OCI-LY3 (cell line): ENCODE measurements around the gene PI16.
A peak's percentile ranks its signal among the peaks of the same experiment; 100 is the strongest.

Experiments used
- H2AFZ ChIP-seq: fragments of 200-600, 300-600 bp; shearing (Covaris generic); 2 replicates; pipeline ENCODE4 v1.6.0; 2014; ENCODE audit warnings: antibody characterized with exemption, low read depth, low read length
- H3K27ac ChIP-seq: fragments of 200-600, 300-600 bp; sonication (generic); 2 replicates; pipeline ENCODE4 v1.5.1; 2014; ENCODE audit warnings: mild to moderate bottlenecking, low read length, moderate library complexity, mixed read lengths
- H3K27me3 ChIP-seq: fragments of 200-600, 300-600 bp; sonication (generic); 2 replicates; pipeline ENCODE4 v1.6.1; 2014; ENCODE audit warnings: low read depth, low read length, mixed read lengths
- H3K36me3 ChIP-seq: fragments of 200-600, 300-600 bp; sonication (generic); replicated peaks from 2 replicates; pipeline ENCODE3; 2014; ENCODE audit warnings: low read depth, low read length, mixed read lengths
- H3K4me1 ChIP-seq: fragments of 300-600, 200-600 bp; sonication (generic); 2 replicates; pipeline ENCODE4 v1.6.1; 2014; ENCODE audit warnings: low read length, mixed read lengths
- H3K4me2 ChIP-seq: fragments of 200-600, 300-600 bp; sonication (generic); 2 replicates; pipeline ENCODE4 v1.6.1; 2014; ENCODE audit warnings: low read length, mixed read lengths
- H3K4me3 ChIP-seq: fragments of 300-600, 200-600 bp; sonication (generic); 2 replicates; pipeline ENCODE4 v1.5.1; 2014; ENCODE audit warnings: antibody characterized with exemption, mild to moderate bottlenecking, low read length, moderate library complexity
- H3K79me2 ChIP-seq: fragments of 300-600, 200-600 bp; shearing (Covaris generic); 2 replicates; pipeline ENCODE4 v1.6.1; 2014; ENCODE audit warnings: mild to moderate bottlenecking, low read length, mixed read lengths
- H3K9ac ChIP-seq: fragments of 300-600, 200-600 bp; shearing (Covaris generic); 2 replicates; pipeline ENCODE4 v1.6.0; 2014; ENCODE audit warnings: mild to moderate bottlenecking, low read length, moderate library complexity
- H3K9me3 ChIP-seq: fragments of 200-600, 300-600 bp; shearing (Covaris generic); 2 replicates; pipeline ENCODE4 v1.6.1; 2014; ENCODE audit warnings: low read length, mixed read lengths; ENCODE audit not compliant: insufficient read depth
- H4K20me1 ChIP-seq: fragments of 200-600, 300-600 bp; sonication (generic); 2 replicates; pipeline ENCODE4 v1.6.1; 2016; ENCODE audit warnings: low read length, mixed read lengths; ENCODE audit not compliant: insufficient read depth
- EZH2phosphoT487 ChIP-seq: fragments of 200-600 bp; shearing (Covaris generic); IDR thresholded peaks from 2 replicates; pipeline ENCODE4 v1.6.1; 2018; ENCODE audit warnings: antibody characterized with exemption, mixed run types, low read depth
- TF ChIP-seq, protein P1 (sequence below): fragments of 200-600, 300-600 bp; sonication (generic); IDR thresholded peaks from 2 replicates; pipeline ENCODE4 v1.5.1; 2014; ENCODE audit warnings: antibody characterized with exemption, low read length, low read depth

PI16 gene

DNA sequence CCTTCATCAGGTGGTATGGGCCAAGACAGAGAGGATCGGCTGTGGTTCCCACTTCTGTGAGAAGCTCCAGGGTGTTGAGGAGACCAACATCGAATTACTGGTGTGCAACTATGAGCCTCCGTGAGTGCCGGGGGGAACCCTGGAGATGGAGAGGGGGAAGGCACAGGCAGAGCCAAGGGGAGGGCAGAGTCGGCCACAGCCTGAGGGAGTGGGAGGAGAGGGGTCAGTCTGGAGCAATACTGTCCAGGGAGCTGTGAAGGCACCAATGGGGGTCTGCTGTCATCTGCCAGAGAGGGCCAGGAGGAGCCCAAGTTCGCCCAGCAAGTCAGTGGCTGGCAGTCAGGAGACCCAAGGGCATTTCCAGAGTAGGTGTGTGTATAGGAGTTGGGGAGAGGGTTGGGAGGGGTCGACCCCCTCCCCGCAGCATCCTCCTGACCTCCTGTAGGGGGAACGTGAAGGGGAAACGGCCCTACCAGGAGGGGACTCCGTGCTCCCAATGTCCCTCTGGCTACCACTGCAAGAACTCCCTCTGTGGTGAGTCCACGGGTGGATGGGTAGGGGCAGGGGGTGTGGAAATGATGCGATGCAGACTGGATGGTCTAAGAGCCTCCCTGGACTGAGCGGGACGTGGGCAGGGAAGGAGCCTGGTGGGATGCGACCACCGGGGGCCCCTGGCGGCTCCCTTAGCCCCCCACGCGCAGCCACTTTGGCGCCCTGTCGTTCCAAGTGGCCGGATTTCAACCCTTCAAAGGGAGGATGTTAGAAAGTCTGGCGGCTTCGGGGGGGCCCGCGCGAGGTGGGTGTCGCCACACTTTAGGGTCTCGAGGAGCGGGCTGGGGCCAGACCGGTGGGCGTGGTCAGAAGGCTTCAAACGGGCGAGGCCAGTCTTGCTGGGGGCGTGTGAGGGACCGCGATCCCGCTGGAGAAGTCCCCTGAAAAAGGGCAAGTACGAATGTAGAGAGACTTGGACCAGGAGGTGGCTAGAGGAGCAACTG, 7.2 kb downstream of the PI16 start:
- no peaks in the 10 kb centered on the region for H3K9me3 ChIP-seq
- H3K27me3 ChIP-seq, result peaks cover 4% of the 10 kb centered on the region; the same call in 1 of the 2 replicates
- no peak overlapping the region for H2AFZ ChIP-seq
- no peak overlapping the region for H3K9ac ChIP-seq
- peaks cover 10% of the 10 kb centered on the region for H3K4me1 ChIP-seq
- H3K27ac ChIP-seq, result no peak overlapping the region
- H3K4me3 ChIP-seq, result no peak overlapping the region
- no peaks in the 10 kb centered on the region for H4K20me1 ChIP-seq
- H3K36me3 ChIP-seq, result peaks cover 7% of the 10 kb centered on the region
- H3K79me2 ChIP-seq, result no peaks in the 10 kb centered on the region
- TF ChIP-seq EZH2phosphoT487, result no peak
- TF ChIP-seq, protein P1, sequence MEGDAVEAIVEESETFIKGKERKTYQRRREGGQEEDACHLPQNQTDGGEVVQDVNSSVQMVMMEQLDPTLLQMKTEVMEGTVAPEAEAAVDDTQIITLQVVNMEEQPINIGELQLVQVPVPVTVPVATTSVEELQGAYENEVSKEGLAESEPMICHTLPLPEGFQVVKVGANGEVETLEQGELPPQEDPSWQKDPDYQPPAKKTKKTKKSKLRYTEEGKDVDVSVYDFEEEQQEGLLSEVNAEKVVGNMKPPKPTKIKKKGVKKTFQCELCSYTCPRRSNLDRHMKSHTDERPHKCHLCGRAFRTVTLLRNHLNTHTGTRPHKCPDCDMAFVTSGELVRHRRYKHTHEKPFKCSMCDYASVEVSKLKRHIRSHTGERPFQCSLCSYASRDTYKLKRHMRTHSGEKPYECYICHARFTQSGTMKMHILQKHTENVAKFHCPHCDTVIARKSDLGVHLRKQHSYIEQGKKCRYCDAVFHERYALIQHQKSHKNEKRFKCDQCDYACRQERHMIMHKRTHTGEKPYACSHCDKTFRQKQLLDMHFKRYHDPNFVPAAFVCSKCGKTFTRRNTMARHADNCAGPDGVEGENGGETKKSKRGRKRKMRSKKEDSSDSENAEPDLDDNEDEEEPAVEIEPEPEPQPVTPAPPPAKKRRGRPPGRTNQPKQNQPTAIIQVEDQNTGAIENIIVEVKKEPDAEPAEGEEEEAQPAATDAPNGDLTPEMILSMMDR, result no peak
- no peak overlapping the region for H3K4me2 ChIP-seq

- Histone ChIP-seq H3K4me3 (peak overlapping the region; percentile 53), H4K20me1 (no peaks in the 10 kb centered on the region), H3K27ac (no peak overlapping the region), H3K79me2 (no peaks in the 10 kb centered on the region), H3K36me3 (peaks cover 17% of the 10 kb centered on the region), H2AFZ (peak overlapping the region; percentile 69), H3K4me1 (peaks cover 10% of the 10 kb centered on the region), H3K9me3 (no peaks in the 10 kb centered on the region), H3K27me3 (no peaks in the 10 kb centered on the region), H3K4me2 (peak overlapping the region; percentile 45), H3K9ac (no peak overlapping the region)
- no peak for TF ChIP-seq EZH2phosphoT487
- TF ChIP-seq, protein P1, result no peak
These were observed 8.3 kb downstream of the PI16 start for GRCh38 chr6:36962874-36963273.

GRCh38 chr6:36963451-36964290, 9.1 kb downstream of the PI16 start:
- Histone ChIP-seq H3K27ac (no peak overlapping the region), H3K4me3 (peak overlapping the region; percentile 53), H3K4me1 (peaks cover 10% of the 10 kb centered on the region), H3K36me3 (peaks cover 24% of the 10 kb centered on the region), H3K4me2 (peak overlapping the region; percentile 45), H2AFZ (peak overlapping the region; percentile 69), H4K20me1 (no peaks in the 10 kb centered on the region), H3K27me3 (no peaks in the 10 kb centered on the region), H3K9ac (no peak overlapping the region), H3K79me2 (no peaks in the 10 kb centered on the region), H3K9me3 (no peaks in the 10 kb centered on the region)
- TF ChIP-seq EZH2phosphoT487, result no peak
- TF ChIP-seq, protein P1, result no peak

DNA sequence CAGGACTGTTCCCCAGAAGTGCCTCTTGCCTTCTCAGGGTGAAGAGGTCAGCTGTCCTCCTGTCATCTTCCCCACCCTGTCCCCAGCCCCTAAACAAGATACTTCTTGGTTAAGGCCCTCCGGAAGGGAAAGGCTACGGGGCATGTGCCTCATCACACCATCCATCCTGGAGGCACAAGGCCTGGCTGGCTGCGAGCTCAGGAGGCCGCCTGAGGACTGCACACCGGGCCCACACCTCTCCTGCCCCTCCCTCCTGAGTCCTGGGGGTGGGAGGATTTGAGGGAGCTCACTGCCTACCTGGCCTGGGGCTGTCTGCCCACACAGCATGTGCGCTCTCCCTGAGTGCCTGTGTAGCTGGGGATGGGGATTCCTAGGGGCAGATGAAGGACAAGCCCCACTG, 9.8 kb downstream of the PI16 start:
- no peaks in the 10 kb centered on the region for H3K27me3 ChIP-seq
- no peak overlapping the region for H3K4me3 ChIP-seq
- H3K9ac ChIP-seq, result no peak overlapping the region
- no peak overlapping the region for H3K27ac ChIP-seq
- TF ChIP-seq, protein P1, result no peak
- TF ChIP-seq EZH2phosphoT487, result no peak
- H3K4me1 ChIP-seq, result peaks cover 10% of the 10 kb centered on the region
- no peaks in the 10 kb centered on the region for H3K9me3 ChIP-seq
- H2AFZ ChIP-seq, result no peak overlapping the region
- no peaks in the 10 kb centered on the region for H3K79me2 ChIP-seq
- no peaks in the 10 kb centered on the region for H4K20me1 ChIP-seq
- no peak overlapping the region for H3K4me2 ChIP-seq
- H3K36me3 ChIP-seq, result peaks cover 26% of the 10 kb centered on the region
